T-helper 2 cell treated with Interferon-gamma antibody and Interleukin-4, amounts not matched to agents 5 μg/mL and 100 μg/mL, for 36 hours (primary cell): ENCODE measurements around the gene C10orf90.

ENCODE experiments used
- DNase-seq: peaks from one replicate; pipeline ENCODE4 v3.0.0; 2021; ENCODE audit warnings: low spot score
- H3K27ac Mint-ChIP-seq: one replicate; pipeline ENCODE4 v1.8.0; 2021; ENCODE audit warnings: mild to moderate bottlenecking, mixed read lengths
- H3K27me3 Mint-ChIP-seq: one replicate; pipeline ENCODE4 v1.8.0; 2021; ENCODE audit warnings: low read depth, mixed read lengths
- H3K36me3 Mint-ChIP-seq: one replicate; pipeline ENCODE4 v1.8.0; 2021; ENCODE audit warnings: low read depth, mixed read lengths
- H3K4me1 Mint-ChIP-seq: one replicate; pipeline ENCODE4 v1.8.0; 2021; ENCODE audit warnings: low read depth, mixed read lengths
- H3K4me3 Mint-ChIP-seq: one replicate; pipeline ENCODE4 v1.8.0; 2022; ENCODE audit warnings: mild to moderate bottlenecking, moderate library complexity, mixed read lengths
- H3K9me3 Mint-ChIP-seq: one replicate; pipeline ENCODE4 v1.8.0; 2021; ENCODE audit warnings: mixed read lengths

The C10orf90 gene

DNA sequence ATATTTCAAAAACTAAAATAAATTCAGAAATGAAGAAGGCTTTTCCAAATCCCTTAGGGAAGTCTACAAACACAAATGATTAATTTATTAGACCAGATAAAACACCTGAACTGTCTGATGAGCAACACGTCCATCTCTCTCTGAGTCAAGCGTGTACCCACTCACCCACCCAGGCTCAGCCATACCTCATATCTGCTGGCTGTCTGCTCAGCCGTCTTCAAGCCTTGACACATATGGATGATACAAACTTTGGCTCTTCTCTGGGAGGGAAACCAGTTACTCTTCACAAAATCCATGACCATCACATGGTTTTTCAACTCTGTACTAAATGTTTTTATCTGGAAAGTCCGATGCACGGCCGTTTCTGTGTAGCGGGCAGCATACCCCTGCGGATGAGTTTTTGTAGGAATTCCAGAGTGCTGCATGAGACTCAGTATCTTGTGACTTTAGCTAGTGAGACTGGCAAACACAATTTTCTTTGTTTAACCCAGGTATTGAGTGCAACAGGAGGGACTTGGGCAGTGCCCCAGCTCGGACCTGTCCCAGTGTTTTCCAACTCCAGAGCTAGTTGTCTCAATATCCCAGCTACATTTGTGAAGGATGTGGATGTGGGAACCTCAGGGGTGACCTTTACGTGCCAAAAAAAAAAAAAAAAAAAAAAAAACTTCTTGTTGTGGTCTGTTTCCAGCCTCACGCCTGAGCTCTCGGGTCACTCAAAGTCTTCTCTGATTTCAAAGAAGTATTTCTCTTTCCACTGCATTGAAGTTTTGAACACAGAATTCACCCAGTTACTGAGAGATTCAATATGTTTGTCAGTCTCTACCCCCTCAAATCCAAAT lies at the start of gene C10orf90:
Gene C10orf90, minus strand, starts transcription at position 638 of the 839 bp plus-strand sequence. Its CDS starts 213 bp downstream, at position 425.
- no peak within 1 kb of the TSS for H3K4me3 Mint-ChIP-seq
- no peak for DNase-seq
- no peaks in the 10 kb centered on the region for H3K4me1 Mint-ChIP-seq

DNA sequence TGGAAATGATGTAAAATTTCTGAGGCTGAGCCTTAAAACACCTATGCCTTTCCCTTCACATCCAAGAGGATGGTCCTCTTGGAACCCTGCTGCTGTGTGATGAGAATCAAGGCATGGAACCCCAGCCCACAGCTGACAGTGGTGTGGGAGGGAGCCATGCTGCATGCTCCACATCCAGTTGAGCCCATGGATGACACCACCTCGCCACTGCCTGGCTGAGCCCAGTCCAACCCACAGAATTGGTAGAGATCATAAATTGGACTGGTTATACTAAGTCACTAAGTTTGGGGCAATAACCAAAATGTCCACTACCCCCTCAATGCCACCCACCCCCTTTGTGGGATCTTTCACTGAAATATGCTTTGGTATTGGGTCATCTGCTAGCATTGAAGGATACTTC lies 45.9 kb upstream of the C10orf90 start:
- H3K9me3 Mint-ChIP-seq, result peaks cover 9% of the 10 kb centered on the region
- H3K4me3 Mint-ChIP-seq, result no peak overlapping the region
- H3K4me1 Mint-ChIP-seq, result peaks cover 2% of the 10 kb centered on the region
- no peak overlapping the region for H3K27ac Mint-ChIP-seq
- H3K27me3 Mint-ChIP-seq, result no peaks in the 10 kb centered on the region
- no peaks in the 10 kb centered on the region for H3K36me3 Mint-ChIP-seq
- no peak for DNase-seq

More for the DNA sequence above, at the start of gene C10orf90:
- Mint-ChIP-seq H3K27me3 (no peaks in the 10 kb centered on the region), H3K36me3 (no peaks in the 10 kb centered on the region), H3K27ac (no peak within 1 kb of the TSS), H3K9me3 (peaks cover 13% of the 10 kb centered on the region)

DNA sequence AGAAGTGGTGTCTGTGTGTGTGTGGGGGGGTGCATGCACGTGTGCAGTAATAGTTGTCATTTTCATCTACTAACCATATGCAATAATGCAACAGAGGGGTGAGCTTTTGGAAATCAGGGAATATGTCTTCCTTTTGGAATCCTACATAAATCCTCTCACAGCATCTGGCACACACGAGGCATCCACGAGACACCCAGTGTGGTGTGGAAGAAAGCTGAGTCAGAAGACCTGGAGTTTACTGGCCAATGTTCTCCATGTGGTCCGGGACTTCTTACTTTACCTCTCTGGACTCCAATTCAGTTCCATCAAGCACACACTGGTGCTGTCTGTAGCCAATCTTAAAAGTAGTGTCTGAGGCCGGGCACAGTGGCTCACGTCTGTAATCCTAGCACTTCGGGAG lies 43.1 kb upstream of the C10orf90 start:
- Mint-ChIP-seq H3K27ac (no peak overlapping the region), H3K27me3 (no peaks in the 10 kb centered on the region), H3K36me3 (no peaks in the 10 kb centered on the region), H3K9me3 (peaks cover 9% of the 10 kb centered on the region), H3K4me1 (peaks cover 2% of the 10 kb centered on the region), H3K4me3 (no peak overlapping the region)
- DNase-seq, result no peak

GRCh38 chr10:126712681-126713080 lies 42.2 kb upstream of the C10orf90 start:
- H3K36me3 Mint-ChIP-seq, result no peaks in the 10 kb centered on the region
- DNase-seq, result no peak
- H3K4me1 Mint-ChIP-seq, result peaks cover 2% of the 10 kb centered on the region
- H3K9me3 Mint-ChIP-seq, result peaks cover 5% of the 10 kb centered on the region
- no peaks in the 10 kb centered on the region for H3K27me3 Mint-ChIP-seq
- no peak overlapping the region for H3K27ac Mint-ChIP-seq
- no peak overlapping the region for H3K4me3 Mint-ChIP-seq

GRCh38 chr10:126705951-126706565 lies 35.6 kb upstream of the C10orf90 start:
- Mint-ChIP-seq H3K4me3 (no peak overlapping the region), H3K36me3 (no peaks in the 10 kb centered on the region), H3K9me3 (no peaks in the 10 kb centered on the region), H3K27ac (no peak overlapping the region), H3K4me1 (no peaks in the 10 kb centered on the region), H3K27me3 (no peaks in the 10 kb centered on the region)
- DNase-seq, result no peak

GRCh38 chr10:126705131-126705530 lies 34.6 kb upstream of the C10orf90 start:
- Mint-ChIP-seq H3K27ac (no peak overlapping the region), H3K4me1 (no peaks in the 10 kb centered on the region), H3K4me3 (no peak overlapping the region), H3K27me3 (no peaks in the 10 kb centered on the region), H3K9me3 (no peaks in the 10 kb centered on the region), H3K36me3 (no peaks in the 10 kb centered on the region)
- DNase-seq, result no peak

GRCh38 chr10:126704649-126705048 lies 34.2 kb upstream of the C10orf90 start:
- Mint-ChIP-seq H3K4me3 (no peak overlapping the region), H3K27ac (no peak overlapping the region), H3K4me1 (no peaks in the 10 kb centered on the region), H3K36me3 (no peaks in the 10 kb centered on the region), H3K9me3 (no peaks in the 10 kb centered on the region), H3K27me3 (no peaks in the 10 kb centered on the region)
- DNase-seq, result no peak

DNA sequence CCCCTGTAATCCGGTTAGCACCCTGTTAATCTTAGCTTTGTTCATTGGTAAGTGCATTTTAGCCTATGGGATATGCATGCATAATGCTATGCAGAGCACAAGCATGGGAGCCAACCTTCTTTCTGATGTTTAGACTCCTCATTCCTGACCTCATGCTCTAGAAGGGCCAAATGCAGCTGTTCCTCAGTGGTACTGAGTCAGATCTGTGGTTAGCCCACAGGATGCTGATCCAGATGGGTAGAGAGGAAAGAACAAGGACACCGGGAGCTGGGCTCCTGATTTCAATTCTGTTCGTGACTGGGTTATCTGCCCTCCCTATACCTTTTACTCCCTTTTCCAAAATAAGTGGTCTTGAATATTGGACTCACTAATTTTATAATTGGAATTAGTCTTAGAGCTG lies 31.7 kb upstream of the C10orf90 start:
- Mint-ChIP-seq H3K27me3 (no peaks in the 10 kb centered on the region), H3K9me3 (no peaks in the 10 kb centered on the region), H3K4me1 (no peaks in the 10 kb centered on the region), H3K27ac (no peak overlapping the region), H3K36me3 (no peaks in the 10 kb centered on the region), H3K4me3 (no peak overlapping the region)
- no peak for DNase-seq

DNA sequence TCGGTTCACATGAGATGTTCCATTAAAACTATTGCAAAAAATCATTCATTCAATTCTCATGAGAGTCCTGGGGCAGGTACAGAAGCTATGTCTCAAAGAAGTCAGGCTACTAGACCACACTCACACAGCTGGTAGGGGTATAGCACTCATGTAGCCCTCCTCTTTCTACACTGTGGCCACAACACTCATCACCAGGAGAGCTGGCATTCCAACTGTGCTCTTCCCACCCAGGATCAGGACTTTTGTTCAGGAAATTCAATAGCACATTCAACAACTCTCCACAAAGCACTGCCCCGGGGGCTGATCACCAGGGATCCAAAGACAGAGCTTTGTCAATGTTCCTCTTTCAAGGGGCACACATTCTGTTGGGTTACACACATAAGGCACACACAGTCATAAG lies 31.0 kb upstream of the C10orf90 start:
- DNase-seq, result no peak
- Mint-ChIP-seq H3K4me1 (no peaks in the 10 kb centered on the region), H3K27ac (no peak overlapping the region), H3K36me3 (no peaks in the 10 kb centered on the region), H3K9me3 (no peaks in the 10 kb centered on the region), H3K27me3 (no peaks in the 10 kb centered on the region), H3K4me3 (no peak overlapping the region)

DNA sequence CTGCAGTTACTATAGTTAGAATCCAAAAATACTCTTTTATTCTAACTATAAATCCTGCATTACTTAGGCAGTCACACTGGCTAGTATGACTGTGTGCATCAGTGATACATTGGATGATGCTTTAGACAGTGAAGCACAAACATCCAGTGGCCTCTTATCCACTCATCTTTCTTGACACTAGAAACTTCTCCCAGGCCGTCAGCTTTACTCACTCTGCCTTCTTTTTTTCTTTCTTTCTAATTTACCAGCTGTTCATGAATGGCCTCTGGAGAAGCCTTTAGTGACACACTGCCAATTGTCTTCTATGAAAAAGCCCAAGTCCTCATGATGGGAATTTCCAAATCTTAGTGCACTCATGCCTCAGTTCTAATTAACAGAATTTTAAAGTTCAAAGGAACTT lies 26.2 kb upstream of the C10orf90 start:
- Mint-ChIP-seq H3K4me3 (no peak overlapping the region), H3K27ac (no peak overlapping the region), H3K4me1 (no peaks in the 10 kb centered on the region), H3K27me3 (no peaks in the 10 kb centered on the region), H3K9me3 (no peaks in the 10 kb centered on the region), H3K36me3 (no peaks in the 10 kb centered on the region)
- DNase-seq, result no peak

- H3K4me3 Mint-ChIP-seq, result no peak overlapping the region
- H3K27me3 Mint-ChIP-seq, result no peaks in the 10 kb centered on the region
- H3K27ac Mint-ChIP-seq, result no peak overlapping the region
- no peaks in the 10 kb centered on the region for H3K36me3 Mint-ChIP-seq
- no peaks in the 10 kb centered on the region for H3K9me3 Mint-ChIP-seq
- no peaks in the 10 kb centered on the region for H3K4me1 Mint-ChIP-seq
- DNase-seq, result no peak
These were observed 21.0 kb upstream of the C10orf90 start for GRCh38 chr10:126691456-126691855.

DNA sequence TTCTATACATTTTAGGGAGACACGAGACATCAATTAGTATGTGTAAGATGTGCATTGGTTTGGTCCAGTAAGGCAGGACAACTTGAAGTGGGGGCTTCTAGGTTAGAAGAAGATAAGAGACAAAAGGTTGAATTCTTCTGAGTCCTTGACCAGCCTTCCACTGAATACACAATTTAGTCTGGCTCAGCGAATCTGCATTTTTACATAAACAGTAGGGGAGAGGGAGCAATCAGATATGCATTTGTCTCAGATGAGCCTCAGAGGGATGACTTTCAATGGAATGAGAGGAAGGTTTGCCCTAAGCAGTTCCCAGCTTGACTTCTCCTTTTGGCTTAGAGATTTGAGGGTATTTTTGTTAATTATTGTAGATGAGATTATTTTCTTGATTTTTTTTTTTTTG lies 20.0 kb upstream of the C10orf90 start:
- no peaks in the 10 kb centered on the region for H3K4me1 Mint-ChIP-seq
- no peak for DNase-seq
- H3K27ac Mint-ChIP-seq, result no peak overlapping the region
- no peaks in the 10 kb centered on the region for H3K9me3 Mint-ChIP-seq
- no peaks in the 10 kb centered on the region for H3K36me3 Mint-ChIP-seq
- no peak overlapping the region for H3K4me3 Mint-ChIP-seq
- no peaks in the 10 kb centered on the region for H3K27me3 Mint-ChIP-seq

- no peaks in the 10 kb centered on the region for H3K36me3 Mint-ChIP-seq
- no peak overlapping the region for H3K4me3 Mint-ChIP-seq
- no peaks in the 10 kb centered on the region for H3K27me3 Mint-ChIP-seq
- no peaks in the 10 kb centered on the region for H3K4me1 Mint-ChIP-seq
- DNase-seq, result no peak
- no peak overlapping the region for H3K27ac Mint-ChIP-seq
- H3K9me3 Mint-ChIP-seq, result no peaks in the 10 kb centered on the region
These were observed 19.0 kb upstream of the C10orf90 start for GRCh38 chr10:126689461-126689994.

GRCh38 chr10:126687121-126687606 lies 16.7 kb upstream of the C10orf90 start:
- H3K36me3 Mint-ChIP-seq, result no peaks in the 10 kb centered on the region
- no peaks in the 10 kb centered on the region for H3K27me3 Mint-ChIP-seq
- H3K27ac Mint-ChIP-seq, result no peak overlapping the region
- H3K9me3 Mint-ChIP-seq, result peaks cover 5% of the 10 kb centered on the region
- no peak overlapping the region for H3K4me3 Mint-ChIP-seq
- H3K4me1 Mint-ChIP-seq, result no peaks in the 10 kb centered on the region
- no peak for DNase-seq
